PC-9 (cell line): ENCODE measurements around the gene COX7C. TPM values are rescaled to one million over a fixed set of nuclear protein-coding genes. Genes with fewer than 3 reads are reported as not detected.

Experiments
- BruUV-seq: library from RNA; stranded (reverse); fragments of 400-500 nt; replicated peaks from 2 replicates; lab custom pipeline; 2021; lab: Mats Ljungman, UMichigan
- CTCF ChIA-PET: fragments of 300-600 bp; sonication (Branson Sonifier 250); formaldehyde crosslinking; loops from one replicate; lab custom pipeline; 2022; ENCODE audit warnings: antibody characterized with exemption; lab: Charles Lee
- POLR2A ChIA-PET: fragments of 300-600 bp; sonication (Branson Sonifier 250); formaldehyde crosslinking; loops from one replicate; lab custom pipeline; 2022; ENCODE audit warnings: antibody characterized with exemption; ENCODE audit not compliant: unreplicated experiment; lab: Charles Lee
- DNase-seq, 2 experiments: peaks; one replicate each; pipeline versions ENCODE4 v3.0.0 to v3.0.0-alpha.2; 2015 to 2022; ENCODE audit warnings: mixed read lengths in 1 of 2
- H2AFZ ChIP-seq: fragments of 200-600 bp; sonication (generic); 2 replicates; pipeline ENCODE4 v1.8.1; 2017; ENCODE audit warnings: antibody characterized with exemption
- H3F3A ChIP-seq: fragments of 200-600 bp; sonication (generic); 2 replicates; pipeline ENCODE4 v1.8.1; 2017; ENCODE audit warnings: antibody characterized with exemption, mild to moderate bottlenecking, low read depth; ENCODE audit not compliant: insufficient read depth
- H3K27ac ChIP-seq: fragments of 200-600 bp; sonication (generic); 2 replicates; pipeline ENCODE4 v1.6.1; 2016; ENCODE audit warnings: mixed run types
- H3K27me3 ChIP-seq: fragments of 200-600 bp; sonication (generic); 2 replicates; pipeline ENCODE4 v1.6.1; 2016; ENCODE audit warnings: low read depth, mixed run types; ENCODE audit not compliant: insufficient read depth
- H3K36me3 ChIP-seq: fragments of 200-600 bp; sonication (generic); 2 replicates; pipeline ENCODE4 v1.6.1; 2016; ENCODE audit warnings: low read depth, mixed run types
- H3K4me1 ChIP-seq: fragments of 200-600 bp; sonication (generic); replicated peaks from 2 replicates; pipeline ENCODE4 v1.6.1; 2016; ENCODE audit warnings: mixed run types; ENCODE audit not compliant: insufficient read depth
- H3K4me2 ChIP-seq: fragments of 200-600 bp; sonication (generic); 2 replicates; pipeline ENCODE4 v1.6.1; 2017; ENCODE audit warnings: mixed run types
- H3K4me3 ChIP-seq: fragments of 200-600 bp; sonication (generic); 2 replicates; pipeline ENCODE4 v1.6.1; 2016; ENCODE audit warnings: mixed run types
- H3K79me2 ChIP-seq: fragments of 200-600 bp; sonication (generic); 2 replicates; pipeline ENCODE4 v1.6.1; 2017; ENCODE audit warnings: low read depth, mixed run types
- H3K9me2 ChIP-seq: fragments of 200-600 bp; sonication (generic); 2 replicates; pipeline ENCODE4 v1.8.1; 2017; ENCODE audit warnings: mild to moderate bottlenecking; ENCODE audit not compliant: insufficient read depth
- H3K9me3 ChIP-seq: fragments of 200-600 bp; sonication (generic); 2 replicates; pipeline ENCODE4 v1.8.1; 2016; ENCODE audit warnings: low read depth; ENCODE audit not compliant: insufficient read depth
- H4K20me1 ChIP-seq: fragments of 200-600 bp; sonication (generic); 2 replicates; pipeline ENCODE4 v1.8.1; 2017; ENCODE audit not compliant: insufficient read depth
- EZH2 ChIP-seq: fragments of 200-600 bp; sonication (generic); IDR thresholded peaks from 2 replicates; pipeline ENCODE4 v1.8.0; 2017; ENCODE audit warnings: antibody characterized with exemption, low read depth
- intact Hi-C: fragments of 100-400 bp; cut with micrococcal nuclease; formaldehyde crosslinking; loops from one replicate; pipeline ENCODE4 v1.10.0; 2022; ENCODE audit not compliant: unreplicated experiment
- total RNA-seq: library from RNA; stranded (reverse); gene quantifications from 2 replicates; pipeline ENCODE4 v1.2.3, GENCODE V29; 2021
- TF ChIP-seq, protein P1 (sequence below): fragments of 200-600 bp; sonication (generic); conservative IDR thresholded peaks from 2 replicates; pipeline ENCODE4 v1.6.1; 2017; ENCODE audit warnings: mixed run types, antibody characterized with exemption, mild to moderate bottlenecking, moderate library complexity

COX7C gene
- total RNA-seq, 1 experiment from 2014 or later: 489 TPM

- no peaks in the 10 kb centered on the region for H3K27me3 ChIP-seq
- no TSS peak for BruUV-seq
- H3K9me3 ChIP-seq: no peaks in the 10 kb centered on the region
- no peaks in the 10 kb centered on the region for H4K20me1 ChIP-seq
- DNase-seq: no peak
- no peaks in the 10 kb centered on the region for H3F3A ChIP-seq
- no peak overlapping the region for H3K27ac ChIP-seq
- TF ChIP-seq EZH2: no peak
- TF ChIP-seq, protein P1, sequence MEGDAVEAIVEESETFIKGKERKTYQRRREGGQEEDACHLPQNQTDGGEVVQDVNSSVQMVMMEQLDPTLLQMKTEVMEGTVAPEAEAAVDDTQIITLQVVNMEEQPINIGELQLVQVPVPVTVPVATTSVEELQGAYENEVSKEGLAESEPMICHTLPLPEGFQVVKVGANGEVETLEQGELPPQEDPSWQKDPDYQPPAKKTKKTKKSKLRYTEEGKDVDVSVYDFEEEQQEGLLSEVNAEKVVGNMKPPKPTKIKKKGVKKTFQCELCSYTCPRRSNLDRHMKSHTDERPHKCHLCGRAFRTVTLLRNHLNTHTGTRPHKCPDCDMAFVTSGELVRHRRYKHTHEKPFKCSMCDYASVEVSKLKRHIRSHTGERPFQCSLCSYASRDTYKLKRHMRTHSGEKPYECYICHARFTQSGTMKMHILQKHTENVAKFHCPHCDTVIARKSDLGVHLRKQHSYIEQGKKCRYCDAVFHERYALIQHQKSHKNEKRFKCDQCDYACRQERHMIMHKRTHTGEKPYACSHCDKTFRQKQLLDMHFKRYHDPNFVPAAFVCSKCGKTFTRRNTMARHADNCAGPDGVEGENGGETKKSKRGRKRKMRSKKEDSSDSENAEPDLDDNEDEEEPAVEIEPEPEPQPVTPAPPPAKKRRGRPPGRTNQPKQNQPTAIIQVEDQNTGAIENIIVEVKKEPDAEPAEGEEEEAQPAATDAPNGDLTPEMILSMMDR: no peak
- no peak overlapping the region for H2AFZ ChIP-seq
- no peaks in the 10 kb centered on the region for H3K4me1 ChIP-seq
- H3K4me2 ChIP-seq: no peak overlapping the region
- 0 out of 2 replicates have a peak, but pooled peaks cover 4% of the 10 kb centered on the region for H3K9me2 ChIP-seq
- POLR2A ChIA-PET: no interaction called here
- intact Hi-C loops: no loop called here
- H3K79me2 ChIP-seq: no peaks in the 10 kb centered on the region
- no peaks in the 10 kb centered on the region for H3K36me3 ChIP-seq
- CTCF ChIA-PET: no interaction called here
- no peak overlapping the region for H3K4me3 ChIP-seq
Observed at GRCh38 chr5:86605881-86606280, 11.9 kb upstream of the COX7C start.

DNA sequence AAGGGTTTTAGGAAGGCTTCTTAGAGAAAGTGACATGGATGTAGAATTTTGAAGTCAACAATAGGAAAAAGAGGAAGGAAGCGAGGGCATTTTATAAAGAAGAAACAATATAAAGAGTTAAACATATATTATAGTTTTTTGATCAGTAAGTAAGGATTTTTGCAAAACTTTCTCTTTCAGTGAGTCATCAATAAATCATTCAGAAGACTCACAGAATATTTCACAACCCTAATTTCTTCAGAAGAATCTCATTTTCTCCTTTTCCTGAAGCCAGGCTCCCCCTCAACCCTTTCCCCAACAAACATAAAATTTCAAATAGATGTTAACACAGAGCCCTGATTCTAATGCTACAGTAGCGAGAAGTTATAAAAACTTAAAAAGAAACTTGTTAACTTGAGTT is 4.3 kb upstream of the COX7C start:
- Histone ChIP-seq H3K4me3 (no peak overlapping the region), H3K9me2 (no peaks in the 10 kb centered on the region), H3F3A (no peaks in the 10 kb centered on the region), H2AFZ (no peak overlapping the region), H3K4me1 (0 out of 2 replicates have a peak, but pooled peaks cover 3% of the 10 kb centered on the region), H3K27ac (no peak overlapping the region), H3K36me3 (no peaks in the 10 kb centered on the region), H3K9me3 (0 out of 2 replicates have a peak, but pooled peaks cover 6% of the 10 kb centered on the region), H3K4me2 (no peak overlapping the region), H3K79me2 (peaks cover 7% of the 10 kb centered on the region), H3K27me3 (no peaks in the 10 kb centered on the region), H4K20me1 (no peaks in the 10 kb centered on the region)
- BruUV-seq: no TSS peak
- ChIA-PET CTCF (no interaction called here), POLR2A (interaction anchor here (0.5 kb wide), 1 partner anchor 267 kb away, joined by 4 read pairs; no protein-coding TSS in a partner anchor)
- DNase-seq: no peak
- intact Hi-C loops: no loop called here
- no peak for TF ChIP-seq EZH2
- TF ChIP-seq, protein P1: no peak

GRCh38 chr5:86617309-86617755 is 409 bp upstream of the COX7C start:
- H4K20me1 ChIP-seq: peaks cover 9% of the 10 kb centered on the region; the same call in 1 of the 2 replicates
- peaks cover 12% of the 10 kb centered on the region for H3K4me1 ChIP-seq
- no TSS peak for BruUV-seq
- intact Hi-C loops: no loop called here
- no peaks in the 10 kb centered on the region for H3K9me2 ChIP-seq
- TF ChIP-seq, protein P1: no peak
- TF ChIP-seq EZH2: no peak
- H3K4me3 ChIP-seq: peak overlapping the region; percentile 88; the same call in 1 of the 2 replicates
- no peak for DNase-seq
- H3K27me3 ChIP-seq: no peaks in the 10 kb centered on the region
- 0 out of 2 replicates have a peak, but pooled peaks cover 6% of the 10 kb centered on the region for H3K9me3 ChIP-seq
- POLR2A ChIA-PET: no interaction called here
- CTCF ChIA-PET: no interaction called here
- peaks cover 26% of the 10 kb centered on the region for H3K79me2 ChIP-seq
- peaks cover 19% of the 10 kb centered on the region for H3F3A ChIP-seq
- H2AFZ ChIP-seq: peak overlapping the region; percentile 95
- H3K4me2 ChIP-seq: peak overlapping the region; percentile 86
- H3K27ac ChIP-seq: no peak overlapping the region
- H3K36me3 ChIP-seq: peaks cover 28% of the 10 kb centered on the region
